ENCODE measurements around the gene VENTX. TPM values are rescaled to one million over a fixed set of nuclear protein-coding genes. Genes with fewer than 3 reads are reported as not detected.

VENTX gene
- total RNA-seq, 1 donor from 2014 or later = 1.2 TPM

DNA sequence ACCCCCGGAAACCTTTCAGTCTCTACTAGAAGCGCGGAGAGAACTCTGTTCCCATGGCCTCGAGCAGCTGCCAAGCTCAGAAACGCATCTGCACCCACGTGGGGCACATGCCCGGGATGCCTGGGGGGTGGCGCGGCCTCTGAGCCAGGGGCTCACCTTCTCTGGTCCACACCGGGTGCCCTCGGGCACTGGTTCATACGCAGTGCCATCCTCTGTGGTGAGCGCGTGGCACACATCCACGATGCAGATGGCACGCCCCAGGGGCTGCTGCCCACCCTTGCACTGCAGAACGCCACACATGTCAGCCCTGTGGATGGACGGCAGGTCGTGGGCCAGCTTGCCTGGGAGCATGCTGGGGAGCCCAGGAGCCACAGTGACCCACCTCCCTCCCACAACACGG lies 32.5 kb downstream of the VENTX start:
- H3K4me1 Mint-ChIP-seq (ENCODE audit: low read depth) = no peaks in the 10 kb centered on the region
- H3K36me3 Mint-ChIP-seq (ENCODE audit: insufficient read depth) = no peaks in the 10 kb centered on the region
- no peaks in the 10 kb centered on the region for H3K9me3 Mint-ChIP-seq (ENCODE audit: low read depth)
- H3K4me3 Mint-ChIP-seq (ENCODE audit: low read depth) = no peak overlapping the region
- no peaks in the 10 kb centered on the region for H3K27me3 Mint-ChIP-seq
- DNase-seq (ENCODE audit: low spot score, unreplicated experiment) = no peak
- TF ChIP-seq, protein P1, sequence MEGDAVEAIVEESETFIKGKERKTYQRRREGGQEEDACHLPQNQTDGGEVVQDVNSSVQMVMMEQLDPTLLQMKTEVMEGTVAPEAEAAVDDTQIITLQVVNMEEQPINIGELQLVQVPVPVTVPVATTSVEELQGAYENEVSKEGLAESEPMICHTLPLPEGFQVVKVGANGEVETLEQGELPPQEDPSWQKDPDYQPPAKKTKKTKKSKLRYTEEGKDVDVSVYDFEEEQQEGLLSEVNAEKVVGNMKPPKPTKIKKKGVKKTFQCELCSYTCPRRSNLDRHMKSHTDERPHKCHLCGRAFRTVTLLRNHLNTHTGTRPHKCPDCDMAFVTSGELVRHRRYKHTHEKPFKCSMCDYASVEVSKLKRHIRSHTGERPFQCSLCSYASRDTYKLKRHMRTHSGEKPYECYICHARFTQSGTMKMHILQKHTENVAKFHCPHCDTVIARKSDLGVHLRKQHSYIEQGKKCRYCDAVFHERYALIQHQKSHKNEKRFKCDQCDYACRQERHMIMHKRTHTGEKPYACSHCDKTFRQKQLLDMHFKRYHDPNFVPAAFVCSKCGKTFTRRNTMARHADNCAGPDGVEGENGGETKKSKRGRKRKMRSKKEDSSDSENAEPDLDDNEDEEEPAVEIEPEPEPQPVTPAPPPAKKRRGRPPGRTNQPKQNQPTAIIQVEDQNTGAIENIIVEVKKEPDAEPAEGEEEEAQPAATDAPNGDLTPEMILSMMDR (IDR thresholded peaks at IDR 0.05; ENCODE audit: unreplicated experiment) = no peak
- H3K27ac Mint-ChIP-seq = no peak overlapping the region

DNA sequence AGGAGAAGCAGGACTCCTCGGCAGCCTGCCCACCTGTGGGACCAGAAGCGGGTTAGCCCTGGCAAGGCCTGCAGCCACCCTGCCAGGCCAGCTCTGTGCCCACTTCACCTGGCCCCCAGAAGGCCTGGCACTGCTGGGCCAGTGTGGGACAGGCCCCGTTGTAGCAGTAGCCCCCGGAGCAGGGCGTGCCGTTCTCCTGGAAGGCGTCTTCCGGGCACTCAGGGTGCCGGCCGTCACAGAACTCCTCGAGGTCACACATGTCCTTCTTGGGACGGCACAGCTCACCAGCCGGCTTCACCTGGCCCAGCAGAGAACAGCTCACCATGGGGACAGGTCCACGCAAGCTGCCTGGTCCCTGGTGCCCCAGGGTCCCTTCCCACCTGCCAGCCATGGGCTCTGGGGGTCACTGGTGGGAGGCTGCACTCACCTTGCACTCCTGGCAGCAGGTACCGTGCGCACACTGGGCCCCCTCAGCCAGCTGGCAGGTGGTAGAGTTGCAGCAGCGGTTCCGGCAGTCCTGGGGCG lies 33.2 kb downstream of the VENTX start:
- TF ChIP-seq, protein P1 (IDR thresholded peaks at IDR 0.05; ENCODE audit: unreplicated experiment) = no peak
- H3K36me3 Mint-ChIP-seq (ENCODE audit: insufficient read depth) = no peaks in the 10 kb centered on the region
- H3K4me3 Mint-ChIP-seq (ENCODE audit: low read depth) = no peak overlapping the region
- H3K4me1 Mint-ChIP-seq (ENCODE audit: low read depth) = peaks cover under 1% of the 10 kb centered on the region
- no peaks in the 10 kb centered on the region for H3K27me3 Mint-ChIP-seq
- H3K9me3 Mint-ChIP-seq (ENCODE audit: low read depth) = no peaks in the 10 kb centered on the region
- H3K27ac Mint-ChIP-seq = no peak overlapping the region
- no peak for DNase-seq (ENCODE audit: low spot score, unreplicated experiment)

DNA sequence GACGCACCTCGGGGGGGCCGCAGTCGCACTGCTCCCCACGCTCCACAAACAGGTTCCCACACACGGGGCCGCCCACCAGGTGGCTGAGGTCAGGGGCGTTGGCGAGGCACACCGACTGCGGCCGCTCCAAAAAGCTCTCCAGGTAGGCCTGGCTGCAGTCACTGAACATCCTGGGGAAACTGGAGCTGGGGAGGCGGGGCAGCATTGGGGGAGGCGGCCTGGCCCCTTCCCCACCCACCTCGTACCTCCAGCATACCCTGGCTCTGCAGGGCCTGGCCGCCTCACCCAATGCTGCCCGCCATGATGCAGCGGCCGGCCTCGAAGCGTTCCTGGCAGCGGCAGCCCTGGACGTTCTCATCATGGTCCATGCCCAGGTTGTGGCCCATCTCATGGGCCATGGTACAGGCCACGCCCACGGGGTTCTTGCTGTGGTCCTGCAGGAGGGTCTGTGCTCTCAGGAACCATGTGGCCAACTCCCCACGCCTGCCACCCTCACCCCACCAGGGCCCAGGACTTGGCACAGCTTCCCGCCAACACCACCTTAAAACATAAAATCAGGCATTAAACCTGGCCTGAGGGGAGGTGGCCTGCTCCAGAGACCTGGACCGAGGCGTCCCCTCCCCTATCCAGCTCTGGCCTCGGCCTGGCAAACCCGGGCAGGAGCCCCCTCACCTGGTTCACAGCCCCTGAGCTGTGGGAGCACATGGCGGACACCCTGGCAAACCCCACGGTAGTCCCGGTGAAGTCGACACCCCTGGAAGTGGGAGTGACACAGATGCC lies 34.1 kb downstream of the VENTX start:
- peaks cover 6% of the 10 kb centered on the region for H3K4me1 Mint-ChIP-seq (ENCODE audit: low read depth)
- H3K4me3 Mint-ChIP-seq (ENCODE audit: low read depth) = no peak overlapping the region
- H3K36me3 Mint-ChIP-seq (ENCODE audit: insufficient read depth) = no peaks in the 10 kb centered on the region
- H3K27me3 Mint-ChIP-seq = no peaks in the 10 kb centered on the region
- no peak overlapping the region for H3K27ac Mint-ChIP-seq
- H3K9me3 Mint-ChIP-seq (ENCODE audit: low read depth) = no peaks in the 10 kb centered on the region
- no peak for DNase-seq (ENCODE audit: low spot score, unreplicated experiment)
- TF ChIP-seq, protein P1 (IDR thresholded peaks at IDR 0.05; ENCODE audit: unreplicated experiment) = no peak

DNA sequence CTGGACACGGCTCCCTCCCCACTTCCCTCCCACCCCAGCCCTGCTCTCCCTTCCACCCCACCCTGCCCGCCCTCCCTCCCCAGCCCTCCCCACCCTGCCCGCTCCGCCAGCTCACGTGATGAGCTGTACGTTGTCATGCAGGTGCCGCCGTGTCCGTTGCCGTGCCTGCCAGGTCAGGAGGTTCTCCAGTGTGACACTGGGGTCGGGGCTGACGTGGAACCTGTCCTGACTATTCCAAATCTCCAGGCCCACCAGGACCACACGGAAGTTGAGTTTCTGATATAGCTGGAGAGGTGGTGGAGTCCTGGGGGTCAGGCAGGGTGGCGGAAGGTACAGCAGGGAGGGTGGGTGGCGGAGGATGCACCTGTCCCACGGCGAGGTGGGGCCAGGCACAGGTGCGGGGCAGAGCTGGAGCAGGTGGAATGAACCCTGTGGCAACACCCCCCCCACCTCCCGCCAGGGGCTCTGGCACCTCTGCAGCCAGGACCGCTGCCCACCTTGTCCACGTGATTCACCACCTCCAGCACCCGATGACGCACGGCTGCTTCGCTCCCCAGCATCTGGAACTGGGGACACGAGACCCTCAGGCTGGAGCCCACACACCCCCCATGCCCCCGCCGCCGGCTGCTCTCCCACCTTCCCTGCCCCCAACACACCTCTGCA lies 34.8 kb downstream of the VENTX start:
- TF ChIP-seq, protein P1 (IDR thresholded peaks at IDR 0.05; ENCODE audit: unreplicated experiment) = no peak

DNA sequence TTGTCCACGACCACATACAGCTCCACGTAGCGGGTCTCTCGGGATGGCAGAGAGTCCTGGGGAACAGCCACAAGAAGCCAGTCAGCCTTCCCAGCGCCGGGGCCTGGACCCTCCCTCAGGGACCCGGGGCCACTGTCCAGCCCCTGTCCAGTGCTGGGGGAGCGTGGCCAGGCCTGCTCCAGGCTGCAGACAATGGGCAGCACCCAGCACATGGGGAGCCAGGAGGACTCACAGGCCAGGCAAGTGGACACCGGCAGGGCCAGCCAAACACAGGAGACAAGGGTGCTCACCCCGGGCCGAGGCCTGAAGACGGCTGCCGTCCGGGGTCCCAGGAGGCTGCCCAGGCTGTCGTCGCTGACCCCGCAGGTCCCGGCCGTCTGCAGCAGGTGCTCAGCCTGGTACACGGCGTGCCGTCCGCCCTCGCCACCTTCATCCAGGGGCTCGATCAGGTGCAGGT lies 35.3 kb downstream of the VENTX start:
- Mint-ChIP-seq H3K36me3 (ENCODE audit: insufficient read depth) (no peaks in the 10 kb centered on the region), H3K4me1 (ENCODE audit: low read depth) (peaks cover 12% of the 10 kb centered on the region), H3K27ac (no peak overlapping the region), H3K4me3 (ENCODE audit: low read depth) (no peak overlapping the region), H3K9me3 (ENCODE audit: low read depth) (no peaks in the 10 kb centered on the region), H3K27me3 (no peaks in the 10 kb centered on the region)
- DNase-seq (ENCODE audit: low spot score, unreplicated experiment) = no peak
- TF ChIP-seq, protein P1 (IDR thresholded peaks at IDR 0.05; ENCODE audit: unreplicated experiment) = no peak

More for the DNA sequence above, 34.8 kb downstream of the VENTX start:
- DNase-seq (ENCODE audit: low spot score, unreplicated experiment) = no peak
- Mint-ChIP-seq H3K36me3 (ENCODE audit: insufficient read depth) (no peaks in the 10 kb centered on the region), H3K4me1 (ENCODE audit: low read depth) (peaks cover 7% of the 10 kb centered on the region), H3K27ac (no peak overlapping the region), H3K4me3 (ENCODE audit: low read depth) (no peak overlapping the region), H3K9me3 (ENCODE audit: low read depth) (no peaks in the 10 kb centered on the region), H3K27me3 (no peaks in the 10 kb centered on the region)
